HG03025 (cell line): ENCODE results near the gene PRM1.

Experiments
- ATAC-seq: cut with Tn5 transposase; IDR thresholded peaks from one replicate; pipeline ENCODE4 v1.9.1; 2021; ENCODE audit warnings: mild to moderate bottlenecking, moderate library complexity; ENCODE audit not compliant: unreplicated experiment, low FRiP score

PRM1 gene

GRCh38 chr16:11239644-11240632, 41.2 kb downstream of the PRM1 start:
- no peak for ATAC-seq

DNA sequence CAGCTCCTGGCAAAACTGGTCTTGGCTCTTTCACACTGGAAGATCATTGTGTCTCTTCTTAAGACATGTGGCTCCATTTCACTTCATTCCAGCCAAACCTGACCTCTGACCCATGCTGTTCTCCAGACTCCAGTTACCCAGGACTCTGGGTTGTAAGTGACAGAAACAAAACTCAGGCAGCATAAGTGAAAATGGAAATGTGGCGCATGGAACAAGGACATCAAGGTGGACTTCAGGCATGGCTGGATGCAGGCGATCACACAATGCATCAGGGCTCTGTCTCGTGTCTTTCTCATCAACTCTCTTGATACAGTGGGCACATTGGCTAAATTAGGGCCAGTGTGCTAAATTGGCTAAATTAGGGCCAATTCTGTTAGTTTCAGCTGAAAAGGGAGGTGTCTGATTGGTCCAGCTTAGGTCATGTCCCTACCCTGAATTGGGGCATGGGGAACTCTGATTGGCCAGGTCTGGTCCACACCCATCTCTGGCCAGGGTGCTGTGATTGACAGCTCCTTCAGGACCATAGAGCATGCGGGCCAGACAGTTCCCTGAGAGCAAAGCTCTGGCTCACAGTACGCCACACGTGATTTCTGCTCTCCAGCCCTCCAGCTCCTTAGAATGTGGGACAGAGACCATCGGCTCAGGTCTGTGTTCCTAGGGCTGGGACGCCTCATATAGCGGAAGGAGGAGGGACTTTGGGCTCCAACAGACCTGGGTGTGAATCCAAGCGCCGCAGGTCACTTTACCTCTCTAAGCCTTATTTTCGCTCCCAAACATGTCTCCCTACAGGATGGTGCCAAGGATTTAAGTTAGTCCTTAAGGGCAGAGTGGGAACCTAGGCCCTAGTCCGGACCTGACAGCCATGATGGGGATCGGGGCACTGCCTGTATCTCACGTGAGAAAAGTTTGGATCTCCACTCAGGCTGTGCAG, 42.6 kb downstream of the PRM1 start:
- no peak for ATAC-seq

DNA sequence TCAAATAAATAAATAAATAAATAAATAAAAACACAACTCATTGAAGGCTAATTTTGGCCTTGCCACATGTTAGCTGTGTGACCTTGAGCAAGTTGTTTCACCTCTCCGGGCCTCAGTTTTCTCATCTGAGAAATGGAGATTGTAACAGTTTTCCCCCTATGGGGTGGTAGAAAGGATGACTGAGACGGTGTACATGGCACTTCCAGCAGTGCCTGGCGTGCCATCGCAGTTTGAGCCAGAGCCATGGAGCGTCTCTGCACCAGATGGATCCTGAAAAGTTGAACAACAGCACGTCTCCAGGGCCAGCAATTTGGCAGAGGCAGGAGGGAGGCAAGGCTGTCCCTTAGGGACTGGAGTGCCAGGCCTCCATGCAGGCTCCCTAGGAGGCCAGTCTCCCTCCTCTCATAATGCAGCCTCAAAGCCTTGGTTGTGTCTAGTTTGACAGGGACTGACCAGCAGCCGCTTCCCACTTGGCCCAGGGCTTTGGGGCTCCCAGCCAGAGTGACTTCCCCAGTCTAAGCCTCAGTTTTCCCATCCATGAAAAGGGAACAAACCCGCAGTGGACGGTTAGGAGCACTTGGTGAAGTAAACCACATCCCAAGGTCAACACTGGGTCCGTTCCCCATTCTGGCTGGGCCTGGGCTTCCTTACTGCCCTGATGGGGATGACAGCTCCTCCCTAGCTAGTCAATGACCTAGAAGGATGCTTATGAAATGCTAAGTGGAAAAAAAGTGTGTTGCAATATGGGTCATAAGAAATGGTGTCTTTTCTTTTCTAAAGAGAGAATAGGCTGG, 44.5 kb downstream of the PRM1 start:
- ATAC-seq: no peak

DNA sequence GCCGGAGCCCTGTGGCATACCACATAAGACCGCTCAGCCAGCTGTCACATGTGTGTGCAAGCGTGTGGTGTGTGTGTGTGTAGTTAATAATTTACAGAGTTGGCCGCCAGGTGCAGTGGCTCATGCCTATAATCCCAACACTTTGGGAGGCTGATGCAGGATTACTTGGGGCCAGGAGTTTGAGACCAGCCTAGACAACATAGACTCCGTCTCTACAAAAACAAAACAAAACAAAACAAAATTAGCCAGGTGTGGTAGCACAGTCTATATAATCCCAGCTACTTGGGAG, 45.5 kb downstream of the PRM1 start:
- ATAC-seq: no peak

- no peak for ATAC-seq
These were observed 46.0 kb downstream of the PRM1 start for GRCh38 chr16:11234884-11235702.

DNA sequence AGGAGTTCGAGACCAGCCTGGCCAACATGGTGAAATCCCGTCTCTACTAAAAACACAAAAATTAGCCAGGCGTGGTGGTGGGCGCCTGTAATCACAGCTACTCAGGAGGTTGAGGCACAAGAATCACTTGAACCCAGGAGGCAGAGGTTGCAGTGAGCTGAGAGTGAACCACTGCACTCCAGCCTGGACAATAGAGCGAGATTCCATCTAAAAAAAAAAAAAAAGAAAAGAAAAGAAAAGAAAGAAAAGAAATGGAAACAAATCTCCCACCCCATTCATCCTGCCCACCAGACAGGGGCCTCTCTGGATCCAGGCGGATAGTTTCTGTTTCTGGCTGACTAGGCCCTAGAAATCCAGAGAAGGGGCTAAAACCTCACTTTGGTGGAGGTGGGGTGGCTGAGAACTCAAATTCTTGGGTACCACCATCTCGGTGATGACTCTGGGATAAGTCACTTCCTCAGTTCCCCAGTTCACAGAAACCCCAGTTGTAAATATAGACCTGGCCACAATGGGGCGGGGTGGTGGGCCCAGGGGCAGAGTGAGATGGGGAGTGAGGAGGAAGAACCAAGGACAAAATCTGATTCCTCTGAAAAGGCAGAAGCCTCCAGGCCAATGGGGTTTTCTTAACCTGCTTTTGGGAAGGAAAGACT, 47.3 kb downstream of the PRM1 start:
- ATAC-seq: no peak

DNA sequence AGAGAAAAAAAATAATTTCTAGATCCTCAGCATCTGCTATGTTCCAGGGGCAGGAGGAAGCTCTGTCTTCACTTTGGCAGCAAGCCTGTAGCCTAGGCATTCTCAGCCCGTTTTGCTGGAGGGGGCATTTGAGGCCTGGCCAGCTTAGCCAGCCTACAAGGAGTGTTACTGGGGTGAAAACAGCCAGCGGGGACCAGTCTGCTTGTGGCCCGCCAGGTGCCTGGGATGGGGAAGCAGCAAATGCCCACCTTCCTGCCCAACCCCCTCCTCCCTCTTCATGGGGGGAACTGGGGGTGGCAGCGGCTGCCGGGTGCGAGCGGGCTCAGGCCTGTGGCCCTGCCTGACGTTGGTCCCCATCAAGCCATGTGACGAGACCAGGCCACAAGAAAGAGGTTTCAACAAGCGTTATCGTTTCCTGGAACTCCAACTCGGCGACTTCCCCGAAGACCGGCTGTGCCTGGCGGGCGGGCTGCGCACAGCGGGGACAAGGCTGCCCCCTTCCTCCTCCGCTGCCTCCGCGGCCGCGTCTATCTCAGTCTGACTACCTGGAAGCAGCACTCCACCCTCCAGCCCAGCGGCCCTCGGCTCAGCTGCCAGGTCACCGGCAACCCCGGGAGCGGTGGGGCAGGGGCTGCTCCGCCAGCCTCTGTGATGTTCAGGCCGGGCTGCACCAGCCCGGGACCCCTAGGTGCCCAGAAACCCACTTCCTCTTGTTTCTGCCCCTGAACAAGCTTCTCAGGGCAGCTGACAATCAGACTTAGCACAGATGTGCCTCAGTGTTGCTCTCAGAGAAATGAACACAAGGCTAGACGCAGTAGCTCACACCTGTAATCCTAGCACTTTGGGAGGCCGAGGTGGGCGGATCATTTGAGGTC, 48.0 kb downstream of the PRM1 start:
- no peak for ATAC-seq

DNA sequence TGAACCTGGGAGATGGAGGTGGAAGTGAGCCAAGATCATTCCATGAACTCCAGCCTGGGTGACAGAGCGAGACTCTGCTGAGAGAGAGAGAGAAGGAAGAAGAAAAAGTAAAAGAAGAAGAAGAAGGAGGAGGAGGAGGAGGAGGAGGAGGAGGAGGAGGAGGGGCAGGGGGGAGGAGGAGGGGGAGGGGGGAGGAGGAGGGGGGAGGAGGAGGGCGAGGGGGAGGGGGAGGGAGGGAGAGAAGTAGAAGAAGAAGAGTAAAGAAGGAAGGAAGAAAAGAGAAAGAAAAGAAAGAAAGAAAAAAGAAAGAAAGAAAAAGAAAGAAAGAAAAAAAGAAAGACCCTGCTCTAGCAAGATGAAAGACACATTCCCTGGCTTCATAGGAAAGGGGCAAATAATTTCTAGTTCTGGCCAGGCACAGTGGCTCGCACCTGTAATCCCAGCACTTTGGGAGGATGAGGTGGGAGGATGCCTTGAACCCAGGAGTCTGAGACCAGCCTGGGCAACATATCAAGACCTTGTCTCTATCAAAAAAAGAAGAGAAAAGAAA, 48.8 kb downstream of the PRM1 start:
- no peak for ATAC-seq

DNA sequence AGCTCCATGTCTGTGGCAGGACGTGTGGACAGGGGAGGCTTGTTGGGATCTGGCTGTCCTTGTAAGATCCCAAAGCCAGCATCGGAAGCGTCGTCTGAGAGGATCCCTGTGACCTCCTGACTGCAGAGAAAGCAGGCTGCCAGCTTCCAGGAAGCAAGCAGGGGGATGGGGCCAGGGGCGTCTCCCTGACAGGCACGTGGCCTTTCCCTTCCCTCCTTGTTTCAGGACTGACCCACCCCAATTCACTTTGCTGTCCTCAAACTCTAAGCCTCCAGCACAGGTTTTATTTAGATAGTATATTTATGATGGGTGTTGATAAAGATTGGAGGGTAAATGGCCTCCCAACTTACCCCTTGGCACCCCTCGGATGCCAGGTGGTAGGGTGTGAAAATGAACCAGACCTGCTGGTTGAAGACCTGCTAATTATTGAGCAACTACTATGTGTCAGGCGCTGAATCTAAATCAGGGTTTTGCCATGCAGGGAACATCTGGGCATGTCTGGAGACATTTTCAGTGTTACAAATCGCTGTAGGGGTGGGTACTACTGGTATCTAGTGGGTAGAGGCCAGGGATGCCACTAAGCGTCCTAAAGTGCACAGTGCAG, 49.7 kb downstream of the PRM1 start:
- ATAC-seq: no peak
